Smooth muscle cell (in vitro differentiated cells): ENCODE measurements around the gene PPARA. TPM values are rescaled to one million over a fixed set of nuclear protein-coding genes. Genes with fewer than 3 reads are reported as not detected.

Source experiments
- DNase-seq: peaks from one replicate; lab custom pipeline; 2025; ENCODE audit not compliant: unreplicated experiment; lab: John Stamatoyannopoulos, UW
- H2AFZ ChIP-seq: fragments of 200-600 bp; sonication (generic); 2 replicates; pipeline ENCODE4 v1.6.0; 2016; ENCODE audit warnings: antibody characterized with exemption, low read depth, mild to moderate bottlenecking
- H3F3A ChIP-seq: fragments of 200-600 bp; sonication (generic); 2 replicates; pipeline ENCODE4 v1.6.0; 2017; ENCODE audit warnings: antibody characterized with exemption, low read depth
- H3K27ac ChIP-seq: fragments of 200-600 bp; sonication (generic); 2 replicates; pipeline ENCODE4 v1.5.1; 2016; ENCODE audit warnings: low read depth, mild to moderate bottlenecking
- H3K27me3 ChIP-seq: fragments of 200-600 bp; sonication (generic); 2 replicates; pipeline ENCODE4 v1.6.1; 2016; ENCODE audit warnings: low read depth, mild to moderate bottlenecking
- H3K36me3 ChIP-seq: fragments of 200-600 bp; sonication (generic); 2 replicates; pipeline ENCODE4 v1.5.1; 2016; ENCODE audit warnings: low read depth
- H3K4me1 ChIP-seq: fragments of 200-600 bp; sonication (generic); 2 replicates; pipeline ENCODE4 v1.5.1; 2016; ENCODE audit warnings: low read depth
- H3K4me2 ChIP-seq: fragments of 200-600 bp; sonication (generic); 2 replicates; pipeline ENCODE4 v1.6.0; 2016; ENCODE audit warnings: mild to moderate bottlenecking
- H3K4me3 ChIP-seq: fragments of 200-600 bp; sonication (generic); 2 replicates; pipeline ENCODE4 v1.5.1; 2016; ENCODE audit warnings: mild to moderate bottlenecking
- H3K79me2 ChIP-seq: fragments of 200-600 bp; sonication (generic); 2 replicates; pipeline ENCODE4 v1.6.0; 2016; ENCODE audit warnings: low read depth, mild to moderate bottlenecking
- H3K9ac ChIP-seq: fragments of 200-600 bp; sonication (generic); 2 replicates; pipeline ENCODE4 v1.6.0; 2016; ENCODE audit warnings: low read depth
- H3K9me3 ChIP-seq: fragments of 200-600 bp; sonication (generic); replicated peaks from 2 replicates; pipeline ENCODE4 v1.5.1; 2016; ENCODE audit warnings: low read depth
- H4K20me1 ChIP-seq: fragments of 200-600 bp; sonication (generic); 2 replicates; pipeline ENCODE4 v1.6.0; 2016; ENCODE audit warnings: low read depth
- WGBS: methylation state at CpG from one replicate; pipeline ENCODE4 v1.1.7; 2016; ENCODE audit warnings: low lambda C conversion rate; 5-methylcytosine and 5-hydroxymethylcytosine counted together
- polyA plus RNA-seq: library from polyadenylated mRNA; unstranded; fragments of >200 nt; fragmentation: Nextera tagmentation; extraction: Ambion mirVana; gene quantifications from 2 replicates; pipeline ENCODE4 v1.2.1, GENCODE V29; 2016
- total RNA-seq: library from RNA; depleted of rRNA; stranded (reverse); fragments of >200 nt; gene quantifications from 2 replicates; pipeline ENCODE4 v1.2.3, GENCODE V29; 2014
- TF ChIP-seq, protein P1 (sequence below): fragments of 200-600 bp; sonication (generic); IDR thresholded peaks from 2 replicates; pipeline ENCODE4 v1.5.1; 2017; ENCODE audit warnings: borderline replicate concordance, mild to moderate bottlenecking, antibody characterized with exemption; ENCODE audit not compliant: insufficient read depth, poor library complexity, severe bottlenecking

Gene PPARA
- total and polyA plus RNA-seq, 2 experiments from 2014 or later, result 9.2 to 18.0 TPM

DNA sequence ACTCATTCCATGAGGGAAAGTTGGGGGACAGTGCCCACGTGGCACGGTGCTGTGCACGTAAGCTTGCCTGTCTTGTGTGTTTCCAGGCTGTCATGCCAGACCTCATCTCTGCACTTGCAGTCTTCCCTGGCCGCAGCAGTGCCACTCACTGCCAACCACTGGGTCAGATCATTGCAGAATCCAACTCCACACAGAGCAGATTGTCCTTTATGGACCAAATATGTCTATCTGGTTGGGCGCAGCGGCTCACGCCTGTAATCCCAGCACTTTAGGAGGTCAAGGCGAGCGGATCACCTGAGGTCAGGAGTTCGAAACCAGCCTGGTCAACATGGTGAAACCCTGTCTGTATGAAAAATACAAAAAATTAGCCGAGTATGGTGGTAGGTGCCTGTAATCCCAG is 4.4 kb upstream of the PPARA start:
- Histone ChIP-seq H2AFZ (no peak overlapping the region), H3K9ac (no peak overlapping the region), H3K9me3 (no peaks in the 10 kb centered on the region), H3K36me3 (no peaks in the 10 kb centered on the region), H3K27ac (no peak overlapping the region), H3K27me3 (no peaks in the 10 kb centered on the region), H3F3A (no peaks in the 10 kb centered on the region), H3K4me3 (no peak overlapping the region), H3K4me1 (no peaks in the 10 kb centered on the region), H3K79me2 (no peaks in the 10 kb centered on the region), H3K4me2 (no peak overlapping the region), H4K20me1 (no peaks in the 10 kb centered on the region)
- WGBS, result 93% methylated on average over 11 of the region's 11 CpGs
- TF ChIP-seq, protein P1, sequence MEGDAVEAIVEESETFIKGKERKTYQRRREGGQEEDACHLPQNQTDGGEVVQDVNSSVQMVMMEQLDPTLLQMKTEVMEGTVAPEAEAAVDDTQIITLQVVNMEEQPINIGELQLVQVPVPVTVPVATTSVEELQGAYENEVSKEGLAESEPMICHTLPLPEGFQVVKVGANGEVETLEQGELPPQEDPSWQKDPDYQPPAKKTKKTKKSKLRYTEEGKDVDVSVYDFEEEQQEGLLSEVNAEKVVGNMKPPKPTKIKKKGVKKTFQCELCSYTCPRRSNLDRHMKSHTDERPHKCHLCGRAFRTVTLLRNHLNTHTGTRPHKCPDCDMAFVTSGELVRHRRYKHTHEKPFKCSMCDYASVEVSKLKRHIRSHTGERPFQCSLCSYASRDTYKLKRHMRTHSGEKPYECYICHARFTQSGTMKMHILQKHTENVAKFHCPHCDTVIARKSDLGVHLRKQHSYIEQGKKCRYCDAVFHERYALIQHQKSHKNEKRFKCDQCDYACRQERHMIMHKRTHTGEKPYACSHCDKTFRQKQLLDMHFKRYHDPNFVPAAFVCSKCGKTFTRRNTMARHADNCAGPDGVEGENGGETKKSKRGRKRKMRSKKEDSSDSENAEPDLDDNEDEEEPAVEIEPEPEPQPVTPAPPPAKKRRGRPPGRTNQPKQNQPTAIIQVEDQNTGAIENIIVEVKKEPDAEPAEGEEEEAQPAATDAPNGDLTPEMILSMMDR, result no peak
- no peak for DNase-seq

DNA sequence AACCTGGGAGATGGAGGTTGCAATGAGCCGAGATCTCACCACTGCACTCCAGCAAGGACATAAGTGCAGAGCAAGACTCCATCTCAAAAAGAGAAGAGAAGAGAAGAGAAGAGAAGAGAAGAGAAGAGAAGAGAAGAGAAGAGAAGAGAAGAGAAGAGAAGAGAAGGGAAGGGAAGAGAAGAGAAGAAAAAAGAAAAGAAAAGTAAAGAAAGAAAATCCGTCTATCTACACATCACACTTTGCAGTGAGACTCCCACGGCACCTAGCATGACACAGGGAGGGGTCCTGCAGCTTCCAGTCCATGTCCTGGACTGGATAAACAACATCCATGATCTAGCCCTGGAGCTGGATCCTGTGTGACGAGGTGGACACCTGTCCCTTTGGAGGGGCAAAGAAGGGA is 4.0 kb upstream of the PPARA start:
- TF ChIP-seq, protein P1, result no peak
- Histone ChIP-seq H4K20me1 (no peaks in the 10 kb centered on the region), H3K27ac (no peak overlapping the region), H3K4me1 (no peaks in the 10 kb centered on the region), H3K4me2 (no peak overlapping the region), H2AFZ (no peak overlapping the region), H3K27me3 (no peaks in the 10 kb centered on the region), H3K36me3 (no peaks in the 10 kb centered on the region), H3K9ac (no peak overlapping the region), H3K9me3 (no peaks in the 10 kb centered on the region), H3F3A (no peaks in the 10 kb centered on the region), H3K4me3 (no peak overlapping the region), H3K79me2 (no peaks in the 10 kb centered on the region)
- no peak for DNase-seq
- 85% methylated on average over 4 of the region's 4 CpGs for WGBS

DNA sequence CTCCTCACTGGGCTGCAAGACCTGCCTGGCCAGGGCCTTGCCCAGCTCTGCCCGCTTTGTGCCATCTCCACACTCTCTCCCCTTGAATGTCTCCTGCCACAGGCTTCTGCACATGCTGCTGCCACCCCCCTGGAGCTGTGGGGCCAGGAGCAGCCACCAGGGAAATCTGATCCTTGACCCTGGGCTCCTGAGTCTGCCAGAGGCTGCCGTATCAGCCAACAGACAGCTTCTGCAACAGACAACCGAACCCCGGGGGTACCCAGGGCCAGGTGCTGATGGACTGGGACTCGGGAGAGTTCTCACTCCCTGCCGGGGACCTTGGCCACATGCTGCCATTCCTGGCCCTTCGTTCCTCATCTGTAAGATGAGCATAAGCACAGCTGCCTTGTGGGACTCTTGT is 3.3 kb upstream of the PPARA start:
- Histone ChIP-seq H3K27ac (no peak overlapping the region), H3K4me1 (no peaks in the 10 kb centered on the region), H3K4me3 (no peak overlapping the region), H3F3A (no peaks in the 10 kb centered on the region), H3K9ac (no peak overlapping the region), H3K27me3 (no peaks in the 10 kb centered on the region), H2AFZ (no peak overlapping the region), H3K4me2 (no peak overlapping the region), H3K9me3 (no peaks in the 10 kb centered on the region), H3K79me2 (peaks cover under 1% of the 10 kb centered on the region), H4K20me1 (peaks cover 7% of the 10 kb centered on the region), H3K36me3 (no peaks in the 10 kb centered on the region)
- no peak for DNase-seq
- WGBS, result 92% methylated on average over 7 of the region's 7 CpGs
- TF ChIP-seq, protein P1, result no peak

DNA sequence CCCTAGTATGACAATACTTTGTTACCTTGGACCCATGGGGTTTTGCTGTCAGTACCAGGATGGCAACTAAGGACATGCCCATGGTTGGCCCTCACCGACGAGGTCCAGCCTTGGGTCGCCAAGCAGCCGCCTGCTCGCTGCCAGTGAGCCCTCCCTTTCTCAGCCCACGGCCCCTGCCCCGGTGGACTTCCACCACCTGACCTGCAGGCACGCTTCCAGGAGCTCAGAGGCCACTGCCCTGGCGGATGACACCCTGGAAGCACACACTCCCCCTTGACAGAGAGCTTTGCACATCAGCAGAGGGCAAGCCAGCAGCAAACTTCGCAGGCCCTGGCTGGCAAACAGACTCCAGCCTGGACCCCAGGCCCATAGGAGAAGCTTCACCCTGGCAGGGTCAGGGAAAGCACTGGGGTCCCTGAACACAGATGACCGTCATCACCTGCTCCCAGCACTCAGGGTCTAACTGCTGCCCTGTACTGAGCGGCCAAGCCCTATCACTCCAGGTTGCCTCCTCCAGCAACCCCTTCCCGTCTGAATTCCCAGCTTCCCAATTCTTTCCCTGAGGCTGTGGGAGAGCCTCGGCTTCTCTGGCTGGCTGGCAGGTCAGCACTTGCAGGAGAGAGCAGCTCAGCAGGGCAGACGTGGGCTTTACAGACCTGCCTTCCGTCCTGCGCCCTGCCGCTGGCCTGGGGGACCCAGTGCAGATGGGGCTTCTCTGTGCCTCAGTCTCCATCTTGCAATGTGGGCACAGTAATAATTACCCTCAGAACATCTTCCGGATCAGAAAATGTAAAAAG is 2.7 kb upstream of the PPARA start:
- Histone ChIP-seq H4K20me1 (peaks cover 13% of the 10 kb centered on the region), H3K4me1 (no peaks in the 10 kb centered on the region), H3K27ac (no peak overlapping the region), H3K36me3 (no peaks in the 10 kb centered on the region), H3K9me3 (no peaks in the 10 kb centered on the region), H3K27me3 (no peaks in the 10 kb centered on the region), H3F3A (no peaks in the 10 kb centered on the region), H3K9ac (no peak overlapping the region), H3K4me3 (no peak overlapping the region), H3K79me2 (peaks cover 7% of the 10 kb centered on the region), H3K4me2 (no peak overlapping the region), H2AFZ (no peak overlapping the region)
- no peak for DNase-seq
- TF ChIP-seq, protein P1, result no peak
- WGBS, result 68% methylated on average over 19 of the region's 19 CpGs
